ENCODE measurements around the gene MAP3K14.

Gene MAP3K14

GRCh38 chr17:45234641-45235415, 82.0 kb downstream of the MAP3K14 start:
- no peaks in the 10 kb centered on the region for H3K9me2 ChIP-seq (replicated peaks; ENCODE audit: insufficient read depth, low read length)
- peaks cover 30% of the 10 kb centered on the region for H3K36me3 ChIP-seq (replicated peaks; ENCODE audit: insufficient read depth, low read length)
- peaks cover 92% of the 10 kb centered on the region for H3K79me2 ChIP-seq (ENCODE audit: low read length)
- no peaks in the 10 kb centered on the region for H4K20me1 ChIP-seq (ENCODE audit: insufficient read depth, low read length)
- no peak for DNase-seq
- no peak overlapping the region for H3K4me3 ChIP-seq (ENCODE audit: low read length)
- no peaks in the 10 kb centered on the region for H3K9me3 ChIP-seq (replicated peaks; ENCODE audit: insufficient read depth, low read length)
- peaks cover 15% of the 10 kb centered on the region for H3F3A ChIP-seq (ENCODE audit: insufficient read depth, low read length)
- no peak overlapping the region for H3K9ac ChIP-seq (ENCODE audit: low read length)
- H2AFZ ChIP-seq (ENCODE audit: low read length), result no peak overlapping the region
- no peaks in the 10 kb centered on the region for H3K27me3 ChIP-seq (replicated peaks; ENCODE audit: insufficient read depth, low read length)
- peaks cover 8% of the 10 kb centered on the region for H3K4me1 ChIP-seq (ENCODE audit: low read length)
- TF ChIP-seq EZH2 (optimal IDR thresholded peaks at IDR 0.05; ENCODE audit: low read depth, low read length), result no peak
- TF ChIP-seq EZH2phosphoT487 (IDR thresholded peaks at IDR 0.05; ENCODE audit: low read length), result no peak
- peak; percentile 42 for TF ChIP-seq CTCF (IDR thresholded peaks at IDR 0.05; ENCODE audit: low read length)
- no peak overlapping the region for H3K4me2 ChIP-seq (ENCODE audit: low read depth, low read length)
- H3K27ac ChIP-seq (ENCODE audit: low read length), result peak overlapping the region; percentile 1; the same call in 1 of the 2 replicates

- H3K4me1 ChIP-seq (ENCODE audit: low read length), result peaks cover 20% of the 10 kb centered on the region
- H2AFZ ChIP-seq (ENCODE audit: low read length), result no peak overlapping the region
- H3K27ac ChIP-seq (ENCODE audit: low read length), result no peak overlapping the region
- peaks cover 19% of the 10 kb centered on the region for H3F3A ChIP-seq (ENCODE audit: insufficient read depth, low read length)
- H3K4me2 ChIP-seq (ENCODE audit: low read depth, low read length), result no peak overlapping the region
- H3K4me3 ChIP-seq (ENCODE audit: low read length), result no peak overlapping the region
- DNase-seq, result no peak
- no peaks in the 10 kb centered on the region for H3K9me2 ChIP-seq (replicated peaks; ENCODE audit: insufficient read depth, low read length)
- no peak overlapping the region for H3K9ac ChIP-seq (ENCODE audit: low read length)
- no peaks in the 10 kb centered on the region for H3K9me3 ChIP-seq (replicated peaks; ENCODE audit: insufficient read depth, low read length)
- H3K36me3 ChIP-seq (replicated peaks; ENCODE audit: insufficient read depth, low read length), result peaks cover 21% of the 10 kb centered on the region
- TF ChIP-seq CTCF (IDR thresholded peaks at IDR 0.05; ENCODE audit: low read length) (no peak), EZH2phosphoT487 (IDR thresholded peaks at IDR 0.05; ENCODE audit: low read length) (no peak), EZH2 (optimal IDR thresholded peaks at IDR 0.05; ENCODE audit: low read depth, low read length) (no peak)
- H4K20me1 ChIP-seq (ENCODE audit: insufficient read depth, low read length), result no peaks in the 10 kb centered on the region
- no peaks in the 10 kb centered on the region for H3K27me3 ChIP-seq (replicated peaks; ENCODE audit: insufficient read depth, low read length)
- H3K79me2 ChIP-seq (ENCODE audit: low read length), result peaks cover 94% of the 10 kb centered on the region
Measured at GRCh38 chr17:45233423-45233924, 83.3 kb downstream of the MAP3K14 start.

- H3K27ac ChIP-seq (ENCODE audit: low read length), result no peak overlapping the region
- DNase-seq, result no peak
- H3K4me3 ChIP-seq (ENCODE audit: low read length), result no peak overlapping the region
- H3K27me3 ChIP-seq (replicated peaks; ENCODE audit: insufficient read depth, low read length), result no peaks in the 10 kb centered on the region
- H3K4me1 ChIP-seq (ENCODE audit: low read length), result peaks cover 28% of the 10 kb centered on the region
- H3F3A ChIP-seq (ENCODE audit: insufficient read depth, low read length), result peaks cover 26% of the 10 kb centered on the region
- H4K20me1 ChIP-seq (ENCODE audit: insufficient read depth, low read length), result no peaks in the 10 kb centered on the region
- no peaks in the 10 kb centered on the region for H3K9me3 ChIP-seq (replicated peaks; ENCODE audit: insufficient read depth, low read length)
- TF ChIP-seq EZH2phosphoT487 (IDR thresholded peaks at IDR 0.05; ENCODE audit: low read length) (no peak), CTCF (IDR thresholded peaks at IDR 0.05; ENCODE audit: low read length) (no peak), EZH2 (optimal IDR thresholded peaks at IDR 0.05; ENCODE audit: low read depth, low read length) (no peak)
- H3K36me3 ChIP-seq (replicated peaks; ENCODE audit: insufficient read depth, low read length), result peaks cover 16% of the 10 kb centered on the region
- no peak overlapping the region for H3K9ac ChIP-seq (ENCODE audit: low read length)
- H3K9me2 ChIP-seq (replicated peaks; ENCODE audit: insufficient read depth, low read length), result no peaks in the 10 kb centered on the region
- no peak overlapping the region for H3K4me2 ChIP-seq (ENCODE audit: low read depth, low read length)
- H3K79me2 ChIP-seq (ENCODE audit: low read length), result peaks cover 94% of the 10 kb centered on the region
- no peak overlapping the region for H2AFZ ChIP-seq (ENCODE audit: low read length)
Measured at GRCh38 chr17:45232514-45233422, 84.1 kb downstream of the MAP3K14 start.

Measured in MM.1S (cell line).